Measurements from ENCODE around the gene RNF182. TPM values are rescaled to one million over a fixed set of nuclear protein-coding genes. Genes with fewer than 3 reads are reported as not detected.

The RNF182 gene
- total and polyA plus RNA-seq, 10 of the 15 experiments (the other 5 are each of a cell fraction or from before 2014, with no cell fraction given): not detected

- Histone ChIP-seq H3K36me3 (ENCODE audit: control insufficient read depth in 2 of 2, insufficient read depth in 2 of 2, low read length in 1 of 2) (no peaks in the 10 kb centered on the region), H2AFZ (ENCODE audit: control insufficient read depth, low read depth, low read length) (no peak overlapping the region), H3K27me3 (replicated peaks in 1 of 2; ENCODE audit: control insufficient read depth in 2 of 2, insufficient read depth in 2 of 2, low read length in 1 of 2) (no peaks in the 10 kb centered on the region; a peak in 1 of 4 replicates), H3K4me3 (no peak overlapping the region), H3K4me2 (ENCODE audit: control insufficient read depth, insufficient read depth) (no peak overlapping the region), H3K79me2 (ENCODE audit: control insufficient read depth, insufficient read depth, low read length) (no peaks in the 10 kb centered on the region), H4K20me1 (ENCODE audit: control insufficient read depth, insufficient read depth) (no peaks in the 10 kb centered on the region), H3K27ac (ENCODE audit: control insufficient read depth, insufficient read depth) (no peak overlapping the region), H3K9me3 (replicated peaks; ENCODE audit: control insufficient read depth, insufficient read depth, low read length) (no peaks in the 10 kb centered on the region), H3K9ac (ENCODE audit: control insufficient read depth, insufficient read depth, low read length) (no peak overlapping the region), H3K4me1 (ENCODE audit: control insufficient read depth, insufficient read depth, low read length) (no peaks in the 10 kb centered on the region)
- in situ Hi-C loops (cut with MboI): loop anchor here (25.0 kb wide), 1 partner anchor 1548 kb away; no protein-coding TSS in a partner anchor
- 51% methylated on average over 2 of the region's 2 CpGs for WGBS (ENCODE audit: insufficient coverage, insufficient replicate concordance, low lambda C conversion rate, missing lambda C conversion rate)
- DNase-seq (ENCODE audit: low read depth, low spot score): no peak
- ChIA-PET CTCF (interaction anchor here (1.1 to 9.6 kb wide), 4 partner anchors 132 to 243 kb away, joined by 3 to 194 read pairs (median 56); no protein-coding TSS in a partner anchor), SMC1A (ENCODE audit: uncharacterized antibody, unreplicated experiment) (interaction anchor here (0.8 to 4.1 kb wide), 4 partner anchors 8 to 229 kb away, joined by 3 to 33 read pairs (median 3); no protein-coding TSS in a partner anchor), RAD21 (ENCODE audit: unreplicated experiment) (interaction anchor here (0.5 to 2.2 kb wide), 3 partner anchors 124 to 230 kb away, joined by 3 to 8 read pairs (median 7); no protein-coding TSS in a partner anchor), POLR2A (no interaction called here)
- TF ChIP-seq ZNF24 (IDR thresholded peaks at IDR 0.05) (no peak), RB1 (IDR thresholded peaks at IDR 0.05; ENCODE audit: borderline replicate concordance) (no peak), ZNF207 (IDR thresholded peaks at IDR 0.05; ENCODE audit: borderline replicate concordance) (no peak), PML (IDR thresholded peaks at IDR 0.05; ENCODE audit: low read length) (no peak), SRF (IDR thresholded peaks at IDR 0.05; ENCODE audit: low read depth in 2 of 2, low read length in 2 of 2) (no peak), GATAD2B (conservative IDR thresholded peaks at IDR 0.05; ENCODE audit: low read depth) (no peak), SIX5 (IDR thresholded peaks at IDR 0.05; ENCODE audit: low read depth, low read length, severe bottlenecking) (no peak), RCOR1 (conservative IDR thresholded peaks at IDR 0.05; ENCODE audit: low read depth, low read length) (no peak)
- TF ChIP-seq, protein P1, sequence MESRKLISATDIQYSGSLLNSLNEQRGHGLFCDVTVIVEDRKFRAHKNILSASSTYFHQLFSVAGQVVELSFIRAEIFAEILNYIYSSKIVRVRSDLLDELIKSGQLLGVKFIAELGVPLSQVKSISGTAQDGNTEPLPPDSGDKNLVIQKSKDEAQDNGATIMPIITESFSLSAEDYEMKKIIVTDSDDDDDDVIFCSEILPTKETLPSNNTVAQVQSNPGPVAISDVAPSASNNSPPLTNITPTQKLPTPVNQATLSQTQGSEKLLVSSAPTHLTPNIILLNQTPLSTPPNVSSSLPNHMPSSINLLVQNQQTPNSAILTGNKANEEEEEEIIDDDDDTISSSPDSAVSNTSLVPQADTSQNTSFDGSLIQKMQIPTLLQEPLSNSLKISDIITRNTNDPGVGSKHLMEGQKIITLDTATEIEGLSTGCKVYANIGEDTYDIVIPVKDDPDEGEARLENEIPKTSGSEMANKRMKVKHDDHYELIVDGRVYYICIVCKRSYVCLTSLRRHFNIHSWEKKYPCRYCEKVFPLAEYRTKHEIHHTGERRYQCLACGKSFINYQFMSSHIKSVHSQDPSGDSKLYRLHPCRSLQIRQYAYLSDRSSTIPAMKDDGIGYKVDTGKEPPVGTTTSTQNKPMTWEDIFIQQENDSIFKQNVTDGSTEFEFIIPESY (IDR thresholded peaks at IDR 0.05): no peak
- no TSS peak for BruUV-seq (replicated peaks)
- no peak for ATAC-seq
- intact Hi-C loops (cut with micrococcal nuclease; ENCODE audit: unreplicated experiment): no loop called here
- FAIRE-seq: no peak
Measured at GRCh38 chr6:13914351-13914750, 10.4 kb upstream of the RNF182 start.
